ENCODE results near the gene SLC4A11.
"Not testable (repeated sequence)": the region's sequence is repeated elsewhere in the genome, so short reads cannot be mapped to it uniquely, and the experiment has no call there.

The SLC4A11 gene

DNA sequence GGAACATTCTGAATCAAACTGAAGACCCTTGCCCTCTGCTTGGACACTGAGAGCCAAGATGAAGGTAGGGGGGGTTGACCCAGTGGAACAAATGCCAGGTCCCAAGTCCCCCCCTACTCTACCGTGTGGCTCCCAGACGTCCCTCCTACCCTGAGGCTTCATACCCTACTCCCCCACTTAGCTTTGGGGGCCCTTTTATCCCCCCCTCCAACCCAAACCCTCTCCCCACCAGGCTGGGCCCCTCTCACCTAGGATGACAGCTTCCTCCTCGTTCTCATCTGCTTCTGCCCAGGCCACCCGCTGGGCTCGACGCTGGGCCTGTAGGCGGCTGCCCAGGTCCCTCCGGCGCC is 36.0 kb downstream of the SLC4A11 start:
- no peak for DNase-seq (ENCODE audit: low spot score)

DNA sequence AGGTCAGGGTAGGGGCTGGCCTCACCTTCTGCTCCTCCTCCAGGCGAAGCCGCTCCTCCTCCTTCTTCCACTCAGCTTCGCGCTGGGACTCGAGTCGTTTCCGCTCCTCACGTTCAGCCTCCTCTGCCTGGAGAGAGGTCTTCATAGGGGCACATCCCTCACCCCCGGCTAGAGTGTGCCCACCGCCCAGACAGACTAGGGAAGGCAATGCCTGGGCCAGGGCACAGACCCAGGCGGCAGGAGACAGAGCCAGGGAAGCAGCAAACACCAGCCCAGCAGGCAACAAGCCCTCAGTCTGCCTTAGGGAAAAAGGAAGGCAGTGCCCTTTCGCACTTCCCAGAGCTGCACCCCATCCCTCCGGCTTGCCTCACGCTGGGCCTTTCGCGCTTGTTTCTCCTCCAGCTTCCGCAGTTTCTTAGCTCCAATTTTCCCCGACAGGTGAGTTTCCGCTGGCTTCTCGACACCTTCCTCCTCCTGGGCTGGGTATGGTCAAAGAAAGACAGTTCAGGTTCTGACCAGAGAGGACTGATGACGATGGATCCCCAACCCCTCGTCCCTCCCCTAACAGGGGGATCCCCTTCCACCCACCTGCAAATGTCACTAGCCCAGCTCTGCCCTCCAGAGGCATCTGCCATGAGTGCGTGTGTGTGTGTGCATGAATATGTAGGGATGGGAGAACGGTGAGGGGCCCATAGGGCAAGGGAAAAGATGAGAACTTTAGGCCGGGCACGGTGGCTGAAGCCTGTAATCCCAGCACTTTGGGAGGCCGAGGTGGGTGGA is 38.8 kb downstream of the SLC4A11 start:
- no peak for DNase-seq (ENCODE audit: low spot score)

DNA sequence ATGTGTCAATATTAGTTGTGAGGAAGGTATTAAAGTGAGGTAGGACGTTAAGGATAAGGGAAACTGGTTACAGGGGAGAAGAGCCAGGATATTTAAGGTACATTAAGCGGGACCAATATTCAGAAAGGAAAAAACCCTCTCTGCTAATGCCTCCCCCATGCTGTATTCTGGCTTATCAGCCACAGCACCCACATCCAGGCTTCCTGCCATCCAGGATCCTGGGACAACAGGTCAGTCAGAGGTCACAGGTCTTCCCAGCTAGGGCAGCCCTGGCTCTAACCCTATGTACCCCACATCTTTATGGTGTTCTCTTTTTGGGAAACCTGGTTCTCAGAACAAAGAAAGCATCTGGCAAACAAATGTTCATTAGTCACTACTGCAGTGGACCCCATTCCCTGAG is 39.8 kb downstream of the SLC4A11 start:
- no peak for DNase-seq (ENCODE audit: low spot score)

DNA sequence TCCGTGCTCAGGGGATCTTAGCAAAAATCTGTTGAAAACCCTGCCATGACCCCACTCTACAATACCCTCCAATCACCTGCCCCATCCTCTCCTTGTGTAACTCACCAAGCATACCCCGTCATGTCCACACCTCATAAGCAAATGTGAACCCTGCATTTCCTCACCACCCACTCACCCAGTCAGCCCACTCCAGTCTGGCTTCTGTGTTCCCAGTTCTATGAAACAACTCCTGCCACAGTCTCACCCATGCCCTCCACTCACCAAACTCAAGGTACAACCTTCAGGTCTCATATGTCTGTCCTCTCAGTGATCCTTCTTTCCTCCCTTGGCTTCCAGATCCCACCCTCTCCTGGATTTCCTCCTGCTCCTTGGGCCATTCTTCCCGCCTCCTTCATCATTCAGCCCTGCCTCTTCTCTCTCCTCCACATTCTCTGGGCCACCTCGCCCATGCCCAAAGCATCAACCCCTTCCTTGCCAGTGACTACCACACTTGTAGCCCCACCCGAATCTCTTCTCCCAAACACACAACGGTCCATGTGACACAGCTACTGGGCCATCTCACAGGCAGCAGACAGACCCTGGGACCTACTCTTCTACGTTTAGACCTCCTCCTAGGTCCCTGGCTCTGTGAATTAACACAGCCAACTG is 43.3 kb downstream of the SLC4A11 start:
- DNase-seq (ENCODE audit: low spot score): no peak

DNA sequence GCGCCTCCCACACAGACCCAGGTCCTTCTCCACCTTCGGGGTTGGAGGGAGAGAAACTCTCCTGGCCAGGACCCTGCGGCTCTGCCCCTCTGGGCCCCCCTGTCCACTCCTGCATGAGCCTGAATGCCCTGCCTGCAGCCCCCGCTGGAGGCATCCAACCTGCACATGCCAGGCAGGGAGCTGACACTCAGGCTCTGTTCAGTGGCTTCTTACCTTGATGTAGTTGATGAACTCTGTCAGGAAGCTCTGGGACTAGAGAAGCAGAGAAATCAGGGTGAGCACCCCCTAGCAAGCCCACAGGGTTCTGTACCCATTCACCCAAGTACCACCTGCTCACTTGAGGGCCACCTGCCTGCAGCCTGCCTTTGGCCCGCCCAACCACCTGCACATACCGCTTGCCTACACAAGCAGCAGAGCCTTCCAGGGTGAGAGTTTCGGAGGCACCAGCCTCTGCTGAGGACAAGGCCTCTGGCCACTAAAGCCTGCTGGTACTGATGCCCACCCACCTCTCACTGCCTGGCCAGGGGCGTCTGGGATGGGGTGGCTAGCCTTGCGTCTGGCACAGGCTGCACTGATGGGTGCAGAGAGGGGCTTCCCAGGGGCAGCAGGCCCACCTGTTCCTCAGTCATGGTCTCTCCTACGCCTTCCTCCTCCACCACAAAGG is 44.2 kb downstream of the SLC4A11 start:
- DNase-seq (ENCODE audit: low spot score): no peak

DNA sequence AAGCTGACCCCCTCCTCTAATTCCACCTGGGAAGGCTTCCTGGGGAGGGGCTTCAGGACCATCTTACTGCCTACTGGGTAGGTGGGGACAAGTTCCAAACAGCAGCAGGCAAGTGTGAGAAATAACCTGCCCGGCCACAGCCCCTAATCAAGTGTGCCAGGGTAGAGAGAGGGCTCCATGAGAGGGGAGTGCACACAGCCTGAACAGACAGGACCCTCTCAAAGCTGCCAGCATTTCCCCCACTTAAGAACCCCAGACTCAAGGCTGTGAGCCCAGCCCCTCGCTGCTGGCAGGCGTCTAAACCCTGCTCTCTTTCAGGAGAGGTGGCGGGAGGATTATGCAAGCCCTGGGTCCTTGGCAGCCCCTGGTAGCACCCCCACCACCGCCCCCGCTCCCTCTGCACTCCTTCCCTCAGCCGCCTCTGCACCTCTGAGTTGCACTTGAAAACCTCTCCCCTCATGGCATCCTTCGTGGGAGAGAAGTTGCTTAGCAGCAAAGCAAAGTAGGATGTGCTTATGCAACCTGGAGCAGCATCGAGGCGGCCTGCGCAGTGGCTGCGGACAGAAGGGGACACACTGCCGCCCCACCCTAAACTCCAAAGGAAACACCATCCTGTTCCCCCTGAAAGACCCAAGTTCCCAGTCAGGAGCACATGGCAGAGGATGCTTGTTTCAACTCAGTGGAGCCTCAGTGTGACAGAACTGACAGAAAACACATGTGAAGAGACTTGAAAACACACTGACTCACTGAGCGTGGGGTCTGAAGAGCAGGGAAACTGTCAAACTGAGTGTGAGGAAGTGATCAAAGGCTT is 45.0 kb downstream of the SLC4A11 start:
- no peak for DNase-seq (ENCODE audit: low spot score)

DNA sequence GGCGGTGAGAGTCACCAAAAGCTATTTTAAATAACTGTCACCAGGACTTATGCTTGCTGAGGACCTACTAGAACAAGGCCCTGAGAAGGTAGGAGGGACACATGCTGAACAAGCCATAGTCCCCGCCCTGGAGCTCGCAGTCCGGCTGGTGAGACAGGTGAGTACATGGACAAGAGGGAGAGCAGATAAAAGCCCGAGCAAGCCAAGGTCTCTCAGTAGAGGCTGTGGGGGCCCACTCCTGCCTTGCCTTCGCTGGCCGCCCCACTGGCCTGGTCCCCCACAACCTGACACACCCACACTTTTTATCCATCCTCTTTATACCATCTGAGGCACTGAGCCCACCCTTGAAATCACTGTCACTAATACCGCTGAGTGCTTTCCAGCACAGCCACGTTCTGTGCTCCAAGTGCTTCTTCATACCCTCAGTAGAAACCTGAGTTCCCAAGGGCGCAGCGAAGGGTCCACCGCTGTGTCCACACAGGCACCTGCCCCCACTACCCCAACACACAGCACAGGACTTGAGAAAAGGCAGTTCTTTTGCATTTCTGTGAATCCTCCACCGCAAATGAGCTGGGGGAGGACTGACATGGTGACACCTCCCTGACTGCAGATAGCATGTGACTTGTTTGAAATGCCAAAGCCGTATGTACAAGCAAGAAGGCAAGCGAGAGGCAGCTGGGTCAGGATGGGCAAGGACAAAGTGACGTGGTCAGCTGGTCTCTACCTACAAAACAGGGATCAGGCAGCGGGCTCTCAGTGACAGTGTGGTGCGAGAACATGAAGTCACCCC is 46.6 kb downstream of the SLC4A11 start:
- no peak for DNase-seq (ENCODE audit: low spot score)

DNA sequence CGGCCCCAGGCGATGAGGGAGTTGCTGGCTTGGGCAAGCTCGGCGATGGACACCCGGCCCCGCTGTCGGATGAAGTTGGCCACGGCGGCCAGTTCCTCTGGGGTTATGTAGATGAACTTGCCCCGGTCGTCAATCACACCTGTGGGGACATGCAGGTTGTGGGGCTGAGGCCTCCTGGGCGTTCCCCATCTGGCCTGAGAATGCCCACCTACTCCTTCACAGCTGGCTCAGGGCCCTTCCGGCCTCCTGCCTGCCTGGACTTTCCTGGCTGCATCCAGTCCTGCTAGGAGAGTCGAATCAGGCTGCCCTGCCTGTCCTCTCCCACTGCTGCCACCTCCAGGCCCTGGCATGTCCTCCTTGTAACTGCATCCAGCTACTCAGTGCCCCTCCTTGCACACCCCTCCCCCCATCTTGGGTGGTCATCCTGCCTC is 48.3 kb downstream of the SLC4A11 start:
- DNase-seq (ENCODE audit: low spot score): no peak

DNA sequence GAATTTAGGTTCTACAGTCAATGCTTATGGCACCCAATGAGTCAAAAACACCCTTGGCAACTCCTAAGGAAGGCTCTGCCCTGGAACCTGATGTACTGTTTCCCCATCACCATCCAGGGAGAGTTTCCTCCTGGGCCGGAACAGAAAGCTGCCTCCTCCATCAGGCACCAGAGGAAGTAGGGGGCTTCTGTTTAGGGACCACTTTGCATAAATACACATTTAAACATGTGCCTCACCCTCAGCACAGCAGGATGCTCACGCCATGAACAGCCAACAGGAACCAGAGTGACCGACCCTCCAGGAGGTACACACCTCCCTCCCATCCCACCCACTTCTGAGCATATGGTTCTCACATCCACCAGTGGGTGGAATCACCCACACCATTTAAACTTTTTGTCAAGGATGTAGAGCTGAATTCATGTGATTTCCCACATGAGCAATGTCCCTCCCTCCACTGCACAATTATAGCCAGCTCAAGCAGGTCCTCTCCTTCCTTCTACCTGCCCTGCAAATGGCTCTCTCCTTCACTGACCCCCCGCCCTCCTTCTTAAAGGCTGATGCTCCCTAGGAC is 49.3 kb downstream of the SLC4A11 start:
- no peak for DNase-seq (ENCODE audit: low spot score)

DNA sequence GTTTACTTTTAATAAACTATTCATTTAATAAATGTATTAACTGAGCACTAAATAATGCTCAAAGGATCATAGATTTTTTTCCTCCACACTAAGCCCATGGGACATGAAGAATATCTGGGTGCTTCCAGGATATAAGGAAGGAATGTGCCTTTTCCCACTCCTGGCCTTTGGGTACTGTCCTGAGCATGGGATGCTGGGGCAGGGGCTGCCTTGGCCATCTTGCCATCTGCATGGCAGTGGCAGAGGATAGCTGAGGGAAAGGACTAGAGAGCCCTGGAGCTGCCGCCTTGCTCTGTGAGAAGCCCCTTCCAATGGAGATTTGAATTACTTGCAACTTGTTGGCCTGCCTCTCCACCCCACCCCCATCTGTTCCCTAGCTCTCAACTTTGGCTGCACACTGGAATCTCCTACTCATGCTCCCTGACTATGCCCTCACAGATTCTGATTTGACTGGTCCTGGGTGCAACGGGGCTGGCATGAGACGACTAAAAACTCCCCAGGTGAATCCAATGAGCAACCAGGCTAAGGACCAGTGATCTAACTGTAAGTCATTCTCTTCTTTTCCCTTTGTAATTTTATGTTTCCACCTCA is 50.1 kb downstream of the SLC4A11 start:
- no peak for DNase-seq (ENCODE audit: low spot score)

DNA sequence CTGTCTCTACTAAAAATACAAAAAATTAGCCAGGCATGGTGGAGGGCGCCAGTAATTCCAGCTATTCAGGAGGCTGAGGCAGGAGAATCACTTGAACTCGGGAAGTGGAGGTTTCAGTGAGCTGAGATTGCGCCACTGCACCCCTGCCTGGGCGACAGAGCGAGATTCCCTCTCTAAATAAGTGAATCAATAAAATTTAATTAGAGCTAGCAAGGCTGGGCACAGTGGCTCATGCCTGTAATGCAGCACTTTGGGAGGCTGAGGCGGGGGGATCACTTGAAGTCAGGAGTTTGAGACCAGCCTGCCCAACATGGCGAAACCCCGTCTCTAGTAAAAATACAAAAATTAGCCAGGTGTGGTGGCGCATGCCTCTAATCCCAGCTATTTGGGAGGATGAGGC is 51.1 kb downstream of the SLC4A11 start:
- DNase-seq (ENCODE audit: low spot score): not testable (repeated sequence)

DNA sequence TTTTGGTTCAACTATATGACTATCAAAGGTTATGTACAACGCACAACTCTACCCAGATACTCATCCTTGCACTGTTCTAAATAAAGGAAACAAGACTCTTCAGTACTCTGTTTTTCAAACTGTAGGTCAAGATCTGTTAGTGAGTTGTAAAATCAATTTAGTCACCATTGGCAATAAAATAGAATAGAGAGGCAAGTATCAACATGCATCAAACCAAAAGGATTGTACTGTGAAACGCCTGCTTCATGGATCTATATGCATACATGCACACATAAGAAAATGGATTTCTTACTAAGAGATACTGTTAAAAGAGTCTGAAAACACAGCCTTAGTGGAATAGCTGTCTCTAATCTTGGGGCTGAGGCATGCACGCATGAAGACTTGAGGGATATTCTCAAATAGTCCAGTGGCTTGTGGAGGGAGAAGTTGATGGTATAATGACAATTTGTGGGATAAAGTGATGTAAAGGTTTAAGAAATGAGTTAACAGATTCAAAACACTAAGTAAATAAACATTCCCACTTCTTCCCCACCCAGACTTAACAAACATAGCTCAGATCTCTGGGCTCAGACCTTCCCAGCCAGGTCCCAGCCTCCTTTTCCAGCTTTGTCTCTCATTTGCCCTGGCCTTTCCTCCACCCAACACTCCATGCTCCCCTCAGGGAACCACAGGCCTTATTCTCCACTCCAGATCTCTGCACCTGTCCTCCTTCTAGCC is 54.9 kb downstream of the SLC4A11 start:
- no peak for DNase-seq (ENCODE audit: low spot score)

DNA sequence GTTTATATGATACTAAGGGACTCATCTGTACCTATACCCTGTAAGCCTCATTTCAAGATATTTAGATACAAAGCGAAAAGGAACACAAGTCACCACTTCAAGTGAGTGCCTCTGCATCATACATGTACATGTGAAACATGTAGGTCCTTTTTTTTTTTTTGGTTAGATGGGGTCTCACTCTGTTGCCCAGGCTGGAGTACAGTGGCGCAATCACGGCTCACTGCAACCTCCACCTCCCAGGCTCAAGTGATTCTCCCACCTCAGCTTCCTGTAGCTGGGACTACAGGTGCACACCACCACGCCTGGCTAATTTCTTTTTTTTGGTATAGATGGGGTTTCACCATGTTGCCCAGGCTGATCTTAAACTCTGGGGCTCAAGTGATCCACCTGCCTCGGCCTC is 56.6 kb downstream of the SLC4A11 start:
- DNase-seq (ENCODE audit: low spot score): not testable (repeated sequence)

DNA sequence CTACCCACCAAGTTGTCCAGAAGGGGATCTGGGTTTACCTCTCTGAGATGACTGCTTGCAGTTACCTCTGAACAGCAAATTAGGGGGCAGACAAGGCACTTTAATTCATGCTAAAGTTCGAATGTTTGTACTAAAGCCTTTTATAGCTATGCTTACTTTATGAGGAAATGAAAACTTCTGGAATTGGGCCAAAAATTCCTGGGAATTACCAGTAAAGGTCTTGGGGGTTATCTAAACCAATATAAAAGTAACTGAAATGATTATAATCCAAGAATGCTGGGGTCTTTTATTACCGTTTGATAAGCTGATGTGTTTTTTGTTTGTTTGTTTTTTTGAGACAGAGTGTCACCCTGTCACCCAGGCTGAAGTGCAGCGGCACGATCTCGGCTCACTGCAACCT is 57.7 kb downstream of the SLC4A11 start:
- DNase-seq (ENCODE audit: low spot score): no peak

DNA sequence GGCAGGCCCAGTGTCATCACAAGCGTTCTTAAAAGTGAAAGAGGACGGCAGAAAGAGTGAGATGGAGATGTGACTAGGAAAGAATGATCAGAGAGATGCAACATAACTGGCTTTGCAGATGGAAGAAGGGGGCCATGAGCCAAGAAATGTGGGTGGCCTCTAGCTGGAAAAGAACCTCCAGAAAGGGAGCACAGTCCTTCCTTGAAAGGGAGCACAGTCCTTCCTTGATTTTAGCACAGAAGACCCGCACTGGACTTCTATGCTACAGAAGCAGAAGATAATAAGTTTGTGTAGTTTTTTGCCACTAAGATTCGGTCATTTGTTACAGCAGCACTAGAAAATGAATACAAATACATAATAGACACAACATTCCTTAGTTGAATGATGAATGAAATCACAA is 58.7 kb downstream of the SLC4A11 start:
- DNase-seq (ENCODE audit: low spot score): no peak

DNA sequence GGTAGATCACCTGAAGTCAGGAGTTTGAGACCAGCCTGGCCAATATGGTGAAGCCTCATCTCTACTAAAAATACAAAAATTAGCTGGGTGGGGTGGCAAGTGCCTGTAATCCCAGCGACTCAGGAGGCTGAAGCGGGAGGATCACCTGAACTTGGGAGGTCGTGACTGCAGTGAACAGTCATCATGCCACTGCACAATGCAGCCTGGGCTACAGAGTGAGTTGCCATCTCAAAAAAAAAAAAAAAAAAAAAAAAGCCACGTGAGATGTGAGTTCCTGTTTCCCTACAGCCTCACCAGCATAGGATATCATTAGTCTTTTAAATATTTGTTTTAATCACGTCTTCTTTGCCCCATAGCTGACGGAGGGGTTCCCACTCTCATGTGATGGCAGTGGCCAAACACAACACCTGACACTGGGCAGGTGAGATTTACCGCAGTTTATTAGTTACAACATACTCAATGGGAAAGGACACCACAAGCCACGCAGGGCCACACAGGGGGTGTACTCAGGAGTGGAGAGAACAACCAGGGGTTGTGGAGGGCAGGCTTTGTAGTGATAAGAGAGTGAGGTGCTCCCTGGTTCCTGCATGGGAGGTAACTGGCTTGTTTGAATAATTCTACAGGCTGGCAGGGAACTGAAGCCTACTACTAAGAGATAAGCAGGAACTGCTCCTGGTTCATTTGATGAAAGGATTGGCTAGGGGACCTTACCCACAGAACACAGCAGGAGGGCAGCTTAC is 61.1 kb downstream of the SLC4A11 start:
- no peak for DNase-seq (ENCODE audit: low spot score)
